ENCODE results near the gene EGFL7.

Gene EGFL7

DNA sequence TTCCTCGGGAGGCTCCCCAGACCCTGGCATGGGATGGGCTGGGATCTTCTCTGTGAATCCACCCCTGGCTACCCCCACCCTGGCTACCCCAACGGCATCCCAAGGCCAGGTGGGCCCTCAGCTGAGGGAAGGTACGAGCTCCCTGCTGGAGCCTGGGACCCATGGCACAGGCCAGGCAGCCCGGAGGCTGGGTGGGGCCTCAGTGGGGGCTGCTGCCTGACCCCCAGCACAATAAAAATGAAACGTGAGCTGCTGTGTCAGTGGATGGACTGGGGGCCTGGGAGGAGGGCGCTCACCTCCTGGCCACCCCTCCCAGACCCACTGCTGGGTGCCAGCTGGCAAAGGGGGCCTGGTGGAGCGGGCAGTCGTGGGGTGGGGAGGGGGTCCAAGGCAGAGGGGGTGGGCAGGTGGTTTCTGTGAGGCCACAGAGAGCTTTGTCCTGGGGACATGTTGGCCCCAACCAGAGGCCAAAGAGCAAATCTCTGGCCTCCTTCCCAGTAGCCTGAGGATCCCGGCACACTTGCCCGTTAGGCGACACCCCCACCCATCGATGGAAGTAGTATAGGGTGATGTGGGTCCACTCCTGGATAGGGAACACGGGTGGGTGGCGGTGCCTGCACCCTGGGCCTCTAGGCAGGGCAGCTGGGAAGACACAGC lies 9.8 kb downstream of the EGFL7 start:
- no peak for DNase-seq (ENCODE audit: low read depth in 2 of 2)

DNA sequence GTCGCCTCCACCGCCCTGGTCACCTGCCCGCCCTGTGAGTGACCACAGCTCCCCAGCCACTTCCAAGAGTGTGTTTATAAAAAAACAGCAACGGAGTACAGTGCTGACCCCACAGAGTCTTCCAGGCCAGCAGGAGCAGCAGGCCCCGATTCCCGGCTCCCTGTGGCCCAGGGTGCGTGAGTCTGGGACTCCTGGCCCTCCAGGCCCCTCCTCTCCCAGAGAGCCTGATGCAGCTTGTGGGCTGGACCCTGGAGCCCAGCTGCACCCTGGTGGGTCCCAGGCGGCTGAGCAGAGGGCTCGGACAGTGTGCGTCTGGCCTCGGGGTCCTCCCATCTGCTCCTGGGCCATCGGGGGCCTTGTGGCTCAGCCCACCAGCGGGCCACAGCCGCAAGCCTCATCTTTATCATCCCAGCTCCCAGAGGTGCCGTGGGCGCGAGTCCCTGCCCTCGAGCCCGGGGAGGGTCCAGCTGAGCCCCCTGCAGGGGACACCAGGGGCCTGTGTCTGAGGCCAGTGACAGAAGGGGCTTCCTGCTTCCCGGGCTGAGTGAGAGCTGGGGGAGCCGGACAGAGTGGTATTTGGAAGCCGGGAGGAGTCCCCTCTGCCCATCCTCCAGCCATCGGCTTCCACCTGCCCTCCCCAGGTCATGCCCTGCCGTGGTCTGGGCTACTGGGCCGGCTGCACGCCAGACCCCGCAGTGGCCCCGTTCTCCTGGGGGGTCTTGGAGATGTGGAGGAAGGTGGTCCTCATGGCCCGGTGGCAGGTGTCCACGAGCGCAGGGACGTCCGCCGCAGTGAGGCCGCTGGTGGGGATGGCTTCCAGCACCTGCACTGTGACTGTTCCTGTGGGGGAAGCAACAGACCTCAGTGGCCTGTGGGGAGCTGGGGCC lies 10.6 kb downstream of the EGFL7 start:
- no peak for DNase-seq (ENCODE audit: low read depth in 2 of 2)

GRCh38 chr9:136673975-136674785 lies 11.5 kb downstream of the EGFL7 start:
- no peak for DNase-seq (ENCODE audit: low read depth in 2 of 2)

- no peak for DNase-seq (ENCODE audit: low read depth in 2 of 2)
Measured at GRCh38 chr9:136674786-136675349, 12.2 kb downstream of the EGFL7 start.

GRCh38 chr9:136675477-136676296 lies 13.0 kb downstream of the EGFL7 start:
- no peak for DNase-seq (ENCODE audit: low read depth in 2 of 2)

GRCh38 chr9:136676297-136676794 lies 13.6 kb downstream of the EGFL7 start:
- DNase-seq (ENCODE audit: low read depth in 2 of 2), result no peak

DNA sequence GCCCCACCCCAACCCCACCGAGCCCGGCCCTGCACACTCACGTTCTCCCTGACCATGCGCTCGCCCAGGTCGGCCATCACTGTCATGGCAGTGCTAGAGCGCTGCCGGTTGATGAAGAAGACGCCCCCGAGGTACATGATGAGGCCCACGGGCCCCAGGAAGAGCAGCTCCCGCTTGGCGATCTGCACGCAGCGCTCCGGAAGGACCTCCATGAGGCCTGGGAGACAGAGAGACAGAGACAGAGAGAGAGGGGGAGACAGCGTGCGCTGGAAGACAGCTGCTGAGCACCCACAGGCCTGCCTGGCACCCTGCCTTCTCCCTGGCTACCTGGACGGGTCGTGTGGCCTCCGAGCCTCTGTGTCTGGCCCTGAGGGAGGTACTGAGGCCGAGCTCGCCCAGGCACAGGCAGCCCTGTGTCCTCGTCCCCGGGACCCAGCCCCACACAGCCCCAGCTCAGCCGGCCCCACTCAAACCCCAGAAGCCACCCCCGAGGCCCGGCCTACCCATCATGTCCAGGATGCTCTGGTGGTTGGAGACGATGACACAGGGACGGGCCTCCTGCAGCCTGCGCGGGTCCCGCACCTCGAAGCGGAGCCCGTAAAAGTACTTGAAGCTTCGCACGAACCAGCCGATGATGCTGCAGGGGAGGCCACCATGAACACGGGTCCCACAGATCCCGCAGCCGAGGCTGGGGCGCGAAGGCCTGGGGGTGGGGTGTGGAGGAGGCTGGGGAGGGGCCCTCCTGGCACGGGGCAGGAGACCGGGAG lies 14.4 kb downstream of the EGFL7 start:
- no peak for DNase-seq (ENCODE audit: low read depth in 2 of 2)

DNA sequence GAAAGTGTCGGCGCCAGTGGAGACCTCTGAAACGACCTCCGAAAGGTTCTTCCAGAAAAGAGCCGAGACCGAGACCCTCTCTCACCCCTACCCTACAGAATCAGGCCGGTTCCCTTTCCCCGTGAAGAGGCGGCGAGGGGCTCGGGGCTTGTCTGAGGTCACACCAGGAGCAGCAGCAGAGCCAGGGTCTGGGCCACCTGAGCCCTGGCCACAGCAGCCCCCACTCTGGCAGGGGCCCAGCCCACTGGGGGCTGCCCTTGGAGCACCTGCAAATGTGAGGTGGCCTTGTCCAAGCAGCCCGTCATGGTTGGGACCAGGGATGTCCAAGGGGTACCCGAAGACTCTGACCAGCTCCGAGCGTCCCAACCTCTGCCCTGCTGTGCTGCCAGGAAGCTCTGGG lies 15.3 kb downstream of the EGFL7 start:
- DNase-seq (ENCODE audit: low read depth in 2 of 2), result no peak

- DNase-seq (ENCODE audit: low read depth in 2 of 2), result no peak
Measured at GRCh38 chr9:136678624-136679023, 15.9 kb downstream of the EGFL7 start.

DNA sequence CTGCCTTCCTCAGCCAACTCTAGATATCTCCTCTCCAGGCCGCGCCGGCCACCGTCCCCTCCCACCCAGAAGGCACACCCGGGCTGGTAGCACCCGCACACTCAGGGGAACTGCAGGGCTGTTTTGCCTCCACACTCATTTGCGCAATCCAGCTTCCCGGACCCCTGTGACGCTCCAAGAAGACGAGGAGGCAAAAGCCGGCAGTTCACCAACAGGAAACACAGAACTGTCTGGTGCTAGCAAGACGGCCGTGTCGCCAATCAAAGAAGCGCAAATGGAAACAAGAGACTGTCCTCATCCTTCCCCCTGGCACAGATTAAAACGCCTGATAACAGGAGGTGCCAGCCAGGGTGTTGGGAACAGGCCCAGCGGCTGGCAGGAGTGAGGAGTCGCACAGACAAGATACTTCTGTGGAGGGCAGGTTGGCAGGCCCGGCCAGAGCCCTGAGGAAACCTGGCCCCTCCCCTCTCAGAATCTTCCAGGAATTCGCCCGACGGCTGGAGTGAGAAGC lies 16.8 kb downstream of the EGFL7 start:
- no peak for DNase-seq (ENCODE audit: low read depth in 2 of 2)

GRCh38 chr9:136681029-136681428 lies 18.3 kb downstream of the EGFL7 start:
- DNase-seq (ENCODE audit: low read depth in 2 of 2), result no peak

GRCh38 chr9:136681945-136682699 lies 19.4 kb downstream of the EGFL7 start:
- no peak for DNase-seq (ENCODE audit: low read depth in 2 of 2)

GRCh38 chr9:136682710-136683109 lies 20.0 kb downstream of the EGFL7 start:
- no peak for DNase-seq (ENCODE audit: low read depth in 2 of 2)

- no peak for DNase-seq (ENCODE audit: low read depth in 2 of 2)
Measured at GRCh38 chr9:136683173-136683745, 20.5 kb downstream of the EGFL7 start.

DNA sequence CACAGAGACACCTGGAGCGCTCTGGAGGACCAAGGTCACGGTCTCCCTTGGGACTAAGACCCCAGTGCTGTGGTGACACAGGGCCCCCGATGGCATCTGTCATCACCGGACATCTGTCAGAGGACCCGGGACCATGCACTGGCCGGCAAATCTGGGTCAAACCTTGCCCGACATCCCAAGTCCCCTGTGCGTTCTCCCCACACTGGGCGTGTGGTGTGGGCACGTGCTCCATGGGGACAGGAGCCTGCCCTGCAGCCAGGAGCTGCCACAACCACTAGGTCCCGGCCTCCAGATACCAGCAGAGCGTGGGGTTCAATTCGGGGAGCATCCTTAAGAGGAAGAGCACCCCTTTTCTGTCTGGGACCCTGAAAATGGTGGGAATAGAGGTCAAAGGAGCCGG lies 21.0 kb downstream of the EGFL7 start:
- no peak for DNase-seq (ENCODE audit: low read depth in 2 of 2)

DNA sequence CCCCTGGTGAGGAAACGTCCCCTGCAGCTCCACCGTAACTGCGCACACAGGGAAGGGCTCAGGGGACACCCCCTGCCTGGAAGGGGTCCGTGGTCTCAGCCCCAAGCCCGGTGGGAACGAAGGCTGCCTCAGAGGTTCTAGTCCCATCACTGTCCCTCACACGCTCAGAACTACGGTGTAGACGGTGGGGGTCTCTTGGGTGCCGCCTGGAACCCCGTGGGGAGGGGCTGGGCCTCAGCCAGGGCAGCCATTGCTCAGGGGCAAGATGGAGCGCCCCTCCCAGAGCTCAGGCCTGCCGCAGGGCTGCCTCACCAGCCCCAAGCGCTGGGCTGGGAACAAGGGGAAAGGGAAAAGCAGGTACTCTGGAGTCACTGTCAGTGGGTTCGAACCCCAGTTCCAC lies 21.6 kb downstream of the EGFL7 start:
- DNase-seq (ENCODE audit: low read depth in 2 of 2), result no peak

GRCh38 chr9:136684799-136685198 lies 22.1 kb downstream of the EGFL7 start:
- no peak for DNase-seq (ENCODE audit: low read depth in 2 of 2)

DNA sequence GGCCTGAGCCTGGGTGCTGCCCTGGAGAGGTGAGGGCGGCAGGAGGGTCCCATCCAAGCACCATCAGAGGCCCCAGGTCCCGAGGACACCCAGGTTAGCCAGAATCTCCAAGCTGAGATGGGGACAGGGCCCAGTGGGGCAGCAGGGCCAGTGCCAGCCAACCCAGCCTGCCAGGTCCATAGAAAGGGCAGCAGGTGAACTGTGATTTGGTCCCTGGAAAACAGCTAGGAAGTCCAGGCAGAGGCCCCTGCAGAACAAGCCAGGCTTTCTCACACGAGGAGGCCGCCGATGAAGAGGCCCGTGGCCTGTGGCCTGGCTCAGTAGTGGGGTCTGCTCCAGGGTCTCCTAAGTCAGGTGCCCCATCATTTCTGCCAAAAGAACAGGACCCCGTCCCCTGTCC lies 22.5 kb downstream of the EGFL7 start:
- no peak for DNase-seq (ENCODE audit: low read depth in 2 of 2)
